Coronary artery (tissue), 2 donors: Measurements from ENCODE around the gene PAQR6.

Experiments
- DNase-seq: peaks from one replicate; pipeline ENCODE4 v3.0.0-alpha.2; 2017; ENCODE audit warnings: low spot score
- H3K27ac ChIP-seq, 2 donors: fragments of 200-600 bp; sonication (generic); one replicate each; pipeline ENCODE4 v1.5.1; 2016 to 2019
- H3K4me3 ChIP-seq: fragments of 200-600 bp; sonication (generic); 2 replicates; pipeline ENCODE4 v1.5.1; 2016; ENCODE audit warnings: mild to moderate bottlenecking, moderate library complexity
- TF ChIP-seq, protein P1 (sequence below): fragments of 200-600 bp; sonication (generic); IDR thresholded peaks from one replicate; pipeline ENCODE4 v1.5.1; 2019; ENCODE audit warnings: antibody characterized with exemption

PAQR6 gene

DNA sequence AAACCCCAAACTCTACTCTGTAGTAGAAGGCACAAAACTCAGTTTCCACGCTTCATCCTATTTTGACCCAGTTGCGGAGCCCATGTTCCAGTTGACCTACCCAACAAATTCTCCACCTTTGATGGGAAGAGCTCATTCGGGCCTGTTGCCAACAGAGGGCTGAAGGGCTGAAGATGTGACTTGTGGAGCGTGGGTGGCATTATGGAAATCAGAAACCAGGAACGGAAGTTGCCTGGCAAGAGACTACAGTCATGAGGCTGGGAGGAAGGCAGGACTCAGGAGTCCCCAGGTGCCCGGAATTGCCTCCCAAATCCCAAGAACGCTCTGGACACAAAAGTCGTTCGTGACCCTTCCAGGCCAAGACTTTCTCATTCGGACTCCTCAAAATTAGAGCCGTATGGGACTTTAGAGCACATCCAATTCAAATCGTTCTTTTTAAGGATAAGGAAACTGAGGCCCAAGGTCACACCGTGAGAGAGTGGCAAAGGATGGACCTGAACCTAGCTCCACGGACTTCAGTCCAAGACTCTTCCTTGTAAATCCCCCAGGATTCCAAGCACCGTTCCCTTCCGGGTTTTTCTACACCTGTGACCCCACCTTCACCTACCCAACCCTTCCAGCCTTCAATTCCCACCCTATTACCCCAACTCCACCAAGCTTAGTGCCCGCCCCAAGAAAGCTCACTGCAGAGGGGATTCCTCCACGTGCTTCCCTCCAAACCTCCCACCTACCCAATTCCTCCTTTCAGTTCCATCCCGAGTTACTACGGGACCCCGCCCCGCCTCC is 34.0 kb upstream of the PAQR6 start:
- TF ChIP-seq, protein P1, sequence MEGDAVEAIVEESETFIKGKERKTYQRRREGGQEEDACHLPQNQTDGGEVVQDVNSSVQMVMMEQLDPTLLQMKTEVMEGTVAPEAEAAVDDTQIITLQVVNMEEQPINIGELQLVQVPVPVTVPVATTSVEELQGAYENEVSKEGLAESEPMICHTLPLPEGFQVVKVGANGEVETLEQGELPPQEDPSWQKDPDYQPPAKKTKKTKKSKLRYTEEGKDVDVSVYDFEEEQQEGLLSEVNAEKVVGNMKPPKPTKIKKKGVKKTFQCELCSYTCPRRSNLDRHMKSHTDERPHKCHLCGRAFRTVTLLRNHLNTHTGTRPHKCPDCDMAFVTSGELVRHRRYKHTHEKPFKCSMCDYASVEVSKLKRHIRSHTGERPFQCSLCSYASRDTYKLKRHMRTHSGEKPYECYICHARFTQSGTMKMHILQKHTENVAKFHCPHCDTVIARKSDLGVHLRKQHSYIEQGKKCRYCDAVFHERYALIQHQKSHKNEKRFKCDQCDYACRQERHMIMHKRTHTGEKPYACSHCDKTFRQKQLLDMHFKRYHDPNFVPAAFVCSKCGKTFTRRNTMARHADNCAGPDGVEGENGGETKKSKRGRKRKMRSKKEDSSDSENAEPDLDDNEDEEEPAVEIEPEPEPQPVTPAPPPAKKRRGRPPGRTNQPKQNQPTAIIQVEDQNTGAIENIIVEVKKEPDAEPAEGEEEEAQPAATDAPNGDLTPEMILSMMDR: no peak

DNA sequence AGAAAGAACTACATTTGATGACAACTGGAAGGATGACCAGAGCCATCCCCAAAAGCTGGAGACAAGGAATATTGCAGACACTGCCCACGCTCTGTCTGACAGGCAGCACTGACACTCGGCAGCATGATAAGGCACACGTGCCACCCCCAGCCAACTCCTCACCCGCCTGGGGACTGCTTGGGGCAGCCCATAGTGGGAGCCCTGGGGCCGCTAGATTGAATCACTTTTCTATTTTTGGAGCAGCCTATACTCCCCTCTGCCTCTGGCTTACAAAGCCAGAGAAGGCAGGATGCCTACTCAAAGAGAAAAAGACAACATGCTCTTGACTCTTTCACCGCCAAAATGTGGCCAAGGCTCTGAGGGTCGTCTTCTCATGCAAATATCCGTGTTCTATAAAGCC is 33.4 kb upstream of the PAQR6 start:
- TF ChIP-seq, protein P1: no peak
- Histone ChIP-seq H3K27ac (no peak overlapping the region), H3K4me3 (peak overlapping the region; percentile 89)
- no peak for DNase-seq

More for the DNA sequence above, 34.0 kb upstream of the PAQR6 start:
- H3K27ac ChIP-seq: peak overlapping the region; percentile 61 to 90
- H3K4me3 ChIP-seq: peak overlapping the region; percentile 89
- no peak for DNase-seq

DNA sequence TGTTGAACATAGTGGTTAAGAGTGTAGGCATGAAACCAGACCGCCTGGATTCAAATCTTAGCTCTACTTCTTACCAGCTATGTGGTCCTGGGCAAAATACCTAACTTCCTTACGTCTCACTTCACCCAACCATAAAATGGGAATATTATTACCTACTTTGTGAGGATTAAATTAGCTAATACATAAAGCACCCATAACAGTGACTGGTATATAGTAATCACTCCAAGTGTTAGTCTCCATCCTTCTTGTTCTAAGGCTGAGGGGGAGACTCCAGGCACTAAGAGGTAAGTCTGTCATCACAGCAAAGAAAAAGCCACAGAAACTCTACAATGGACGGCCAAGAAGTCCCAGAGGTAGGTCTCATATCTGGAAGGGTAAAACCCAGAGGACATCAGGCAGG is 32.0 kb upstream of the PAQR6 start:
- Histone ChIP-seq H3K4me3 (no peak overlapping the region), H3K27ac (no peak overlapping the region)
- DNase-seq: no peak
- TF ChIP-seq, protein P1: no peak

DNA sequence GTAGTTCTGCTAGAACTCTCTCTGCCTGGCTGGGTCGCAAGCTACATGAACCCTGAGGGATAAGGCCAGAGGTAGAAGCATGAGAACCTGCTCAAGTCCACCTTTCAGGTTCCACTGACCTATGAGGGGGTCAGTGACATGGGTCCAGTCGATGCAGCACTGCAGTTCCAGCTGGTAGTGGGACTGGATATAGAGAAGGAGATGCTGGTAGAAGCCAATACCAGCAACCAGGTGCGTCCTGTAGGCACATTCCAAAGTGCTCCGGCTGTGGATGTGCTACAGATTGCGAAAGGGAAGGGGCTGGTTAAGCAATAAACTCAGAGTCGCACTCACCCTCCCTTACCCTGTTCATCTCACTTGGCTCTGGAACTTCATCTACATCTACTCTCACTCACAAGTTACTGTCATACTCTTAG is 29.1 kb upstream of the PAQR6 start:
- Histone ChIP-seq H3K4me3 (no peak overlapping the region), H3K27ac (peak overlapping the region in 1 of 2 donors; percentile 51)
- TF ChIP-seq, protein P1: no peak
- DNase-seq: no peak

DNA sequence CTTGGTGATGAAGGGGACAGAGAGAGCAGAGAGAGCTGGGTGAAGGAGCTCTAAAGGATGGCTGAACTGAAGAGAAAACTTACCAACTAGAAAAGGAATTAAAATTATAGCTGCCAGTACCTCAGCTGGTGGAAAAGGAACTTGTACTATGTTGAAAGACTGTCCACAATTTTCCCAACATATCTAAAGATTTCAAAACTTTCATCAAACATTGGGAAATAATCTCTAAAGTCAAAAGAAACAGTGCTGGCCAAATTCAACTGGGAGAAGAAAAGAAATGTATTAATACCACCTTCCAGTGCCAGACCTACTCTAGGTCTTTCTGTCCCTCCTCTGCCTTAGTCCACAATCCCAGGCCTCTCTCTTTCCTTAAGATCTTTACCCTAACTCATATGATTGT is 28.7 kb upstream of the PAQR6 start:
- TF ChIP-seq, protein P1: no peak
- no peak for DNase-seq
- Histone ChIP-seq H3K4me3 (no peak overlapping the region), H3K27ac (peak overlapping the region in 1 of 2 donors; percentile 51)

DNA sequence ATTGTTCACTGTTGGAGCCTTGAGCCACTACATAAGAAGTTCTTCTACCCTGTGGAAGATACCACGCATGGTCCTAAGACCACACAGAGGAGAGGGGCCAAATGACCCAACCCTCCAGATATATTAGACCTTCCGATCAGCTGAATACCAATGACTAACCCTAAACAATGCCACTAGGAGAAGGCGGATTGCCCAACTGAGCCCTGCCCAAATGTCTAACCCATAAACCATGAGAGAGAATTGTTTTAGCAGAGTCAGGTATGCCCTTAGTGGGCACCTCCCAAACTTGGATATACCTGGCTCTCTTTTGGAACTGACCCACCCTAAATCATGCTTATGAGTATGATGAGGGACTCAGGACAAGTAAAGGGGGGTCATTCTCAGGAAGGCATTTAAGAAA is 22.5 kb upstream of the PAQR6 start:
- Histone ChIP-seq H3K27ac (no peak overlapping the region), H3K4me3 (no peak overlapping the region)
- TF ChIP-seq, protein P1: no peak
- DNase-seq: no peak

DNA sequence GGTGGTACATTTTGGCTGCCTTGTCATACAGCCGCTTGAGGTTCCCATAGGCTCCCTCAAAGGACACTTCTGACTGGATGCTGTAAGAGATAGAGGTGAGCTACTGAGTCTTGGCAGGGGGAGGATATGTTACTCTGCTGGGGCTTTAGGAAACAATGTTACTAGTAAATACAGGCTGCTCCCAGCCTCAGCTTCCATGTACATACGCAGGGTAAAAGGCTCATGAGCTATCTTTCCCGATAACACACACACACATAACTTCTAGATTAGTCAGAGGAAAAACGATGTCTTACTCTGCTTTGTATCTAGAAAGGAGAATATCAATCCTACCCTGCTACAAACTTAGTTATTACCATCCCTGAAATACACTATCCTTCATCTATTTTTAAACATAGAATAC is 20.5 kb upstream of the PAQR6 start:
- DNase-seq: no peak

More for the DNA sequence above, 20.5 kb upstream of the PAQR6 start:
- TF ChIP-seq, protein P1: no peak
- H3K4me3 ChIP-seq: no peak overlapping the region
- no peak overlapping the region for H3K27ac ChIP-seq
